Amniotic epithelial cell (primary cell): ENCODE results near the gene TBC1D22A.
"Not testable (repeated sequence)": the region's sequence is repeated elsewhere in the genome, so short reads cannot be mapped to it uniquely, and the experiment has no call there.

Experiments
- DNase-seq: peaks from one replicate; pipeline ENCODE4 v3.0.0-alpha.2; 2010; ENCODE audit warnings: low read depth

The TBC1D22A gene

GRCh38 chr22:46774253-46774979 lies 12.0 kb downstream of the TBC1D22A start:
- DNase-seq, result no peak

- no peak for DNase-seq
Measured at GRCh38 chr22:46774980-46775849, 12.8 kb downstream of the TBC1D22A start.

DNA sequence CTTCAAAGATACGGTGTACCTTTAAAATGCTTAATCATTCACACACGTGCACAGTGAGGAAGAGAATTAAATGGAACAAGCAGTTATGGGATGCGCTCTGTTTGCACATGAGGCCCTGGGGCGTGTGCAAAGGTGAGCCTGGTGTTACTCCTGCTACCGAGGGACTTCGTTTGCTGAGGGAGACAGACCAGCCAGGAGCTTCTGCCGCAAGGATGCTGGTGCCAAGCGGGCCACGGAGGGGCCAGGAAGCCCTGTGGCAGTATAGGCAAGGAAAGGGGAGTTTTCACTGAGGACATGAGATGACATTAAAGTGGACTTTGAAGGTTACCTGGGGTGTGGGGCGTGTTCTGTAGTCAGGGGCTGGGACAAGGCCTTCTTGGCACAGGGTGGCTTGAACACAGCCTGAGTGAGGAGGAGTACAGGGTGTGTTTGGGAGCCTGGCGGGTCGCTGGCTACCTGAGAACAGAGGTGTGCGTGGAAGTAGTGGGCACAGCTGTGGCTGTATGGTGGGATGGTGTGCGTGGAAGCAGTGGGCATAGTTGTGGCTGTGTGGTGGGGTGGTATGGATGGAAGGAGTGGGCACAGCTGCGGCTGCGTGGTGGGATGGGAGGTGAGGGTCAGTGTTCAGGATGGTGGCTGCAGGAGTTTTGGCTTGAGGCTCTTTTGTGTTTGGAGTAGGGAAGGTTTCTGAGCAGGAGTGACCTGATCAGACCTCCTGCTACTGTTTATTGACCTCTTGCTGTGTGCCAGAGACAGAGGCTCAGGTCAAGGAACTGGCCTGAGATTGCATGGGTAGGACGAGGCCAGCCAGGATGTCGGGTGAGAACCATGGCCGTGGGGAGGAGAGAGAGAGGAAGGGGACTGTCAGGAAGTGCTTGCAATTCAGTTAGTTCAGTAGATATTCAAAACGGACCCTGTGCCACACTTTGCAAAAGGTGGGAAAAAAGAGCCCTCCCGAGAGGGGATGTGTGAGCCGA lies 13.7 kb downstream of the TBC1D22A start:
- DNase-seq, result no peak

GRCh38 chr22:46776876-46777608 lies 14.6 kb downstream of the TBC1D22A start:
- DNase-seq, result no peak

- DNase-seq, result no peak
Measured at GRCh38 chr22:46777609-46777970, 15.1 kb downstream of the TBC1D22A start.

GRCh38 chr22:46779023-46779422 lies 16.6 kb downstream of the TBC1D22A start:
- no peak for DNase-seq

DNA sequence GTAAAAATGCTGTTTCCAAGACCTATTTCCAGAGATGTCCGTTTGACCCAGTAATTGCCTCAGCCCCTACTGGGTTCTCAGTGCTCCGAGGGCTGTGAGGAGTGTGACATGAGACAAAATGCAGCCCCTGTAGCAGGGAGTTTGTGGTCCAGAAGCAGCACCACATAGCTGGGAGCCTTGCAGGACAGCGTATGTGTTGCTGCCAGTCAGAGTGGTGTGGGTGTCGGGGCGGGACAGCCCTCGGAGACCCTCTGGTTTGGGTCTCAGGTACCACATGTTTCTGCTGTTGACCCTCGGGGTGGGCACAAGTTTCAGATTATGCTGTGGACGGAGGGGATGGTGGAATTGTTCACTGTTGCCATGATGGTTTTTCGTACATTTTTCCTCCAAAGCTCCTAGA lies 17.2 kb downstream of the TBC1D22A start:
- DNase-seq, result no peak

- DNase-seq, result no peak
Measured at GRCh38 chr22:46780453-46780852, 18.0 kb downstream of the TBC1D22A start.

DNA sequence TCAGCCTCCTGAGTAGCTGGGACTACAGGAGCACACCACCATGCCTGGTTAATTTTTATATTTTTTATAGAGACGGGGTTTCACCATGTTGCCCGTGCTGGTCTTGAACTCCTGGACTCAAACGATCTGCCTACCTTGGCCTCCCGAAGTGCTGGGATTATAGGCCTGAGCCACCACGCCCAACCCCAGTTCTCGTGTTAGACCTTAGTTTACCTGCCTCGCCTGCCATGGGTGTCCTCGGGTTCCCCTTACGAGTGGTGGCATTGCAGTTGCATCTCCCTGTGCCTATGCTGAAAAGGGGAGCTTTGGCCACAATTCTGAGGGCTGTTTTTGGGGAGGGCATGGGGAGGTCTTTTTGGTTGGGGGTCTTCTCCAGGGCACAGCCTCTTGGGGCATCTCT lies 18.8 kb downstream of the TBC1D22A start:
- no peak for DNase-seq

GRCh38 chr22:46782200-46782599 lies 19.8 kb downstream of the TBC1D22A start:
- DNase-seq, result not testable (repeated sequence)

DNA sequence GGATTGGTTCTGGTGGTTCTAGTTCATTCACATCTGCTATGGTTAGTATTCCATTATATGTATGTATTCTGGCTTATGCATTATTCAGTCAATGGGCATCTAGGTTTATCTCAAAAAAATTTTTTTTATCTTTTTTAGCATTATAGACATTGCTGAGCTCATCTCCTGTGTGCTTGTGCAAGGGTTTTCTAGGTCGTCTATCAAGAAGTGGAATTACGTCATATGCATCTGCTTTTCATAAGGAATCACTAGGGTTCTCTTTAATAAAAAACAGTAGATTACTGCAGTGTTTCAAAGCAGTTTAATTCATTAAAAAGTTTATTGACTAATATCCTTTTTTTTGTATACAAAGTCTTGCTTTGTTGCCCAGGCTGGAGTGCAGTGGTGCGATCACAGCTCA lies 21.3 kb downstream of the TBC1D22A start:
- peak; percentile 86 for DNase-seq

DNA sequence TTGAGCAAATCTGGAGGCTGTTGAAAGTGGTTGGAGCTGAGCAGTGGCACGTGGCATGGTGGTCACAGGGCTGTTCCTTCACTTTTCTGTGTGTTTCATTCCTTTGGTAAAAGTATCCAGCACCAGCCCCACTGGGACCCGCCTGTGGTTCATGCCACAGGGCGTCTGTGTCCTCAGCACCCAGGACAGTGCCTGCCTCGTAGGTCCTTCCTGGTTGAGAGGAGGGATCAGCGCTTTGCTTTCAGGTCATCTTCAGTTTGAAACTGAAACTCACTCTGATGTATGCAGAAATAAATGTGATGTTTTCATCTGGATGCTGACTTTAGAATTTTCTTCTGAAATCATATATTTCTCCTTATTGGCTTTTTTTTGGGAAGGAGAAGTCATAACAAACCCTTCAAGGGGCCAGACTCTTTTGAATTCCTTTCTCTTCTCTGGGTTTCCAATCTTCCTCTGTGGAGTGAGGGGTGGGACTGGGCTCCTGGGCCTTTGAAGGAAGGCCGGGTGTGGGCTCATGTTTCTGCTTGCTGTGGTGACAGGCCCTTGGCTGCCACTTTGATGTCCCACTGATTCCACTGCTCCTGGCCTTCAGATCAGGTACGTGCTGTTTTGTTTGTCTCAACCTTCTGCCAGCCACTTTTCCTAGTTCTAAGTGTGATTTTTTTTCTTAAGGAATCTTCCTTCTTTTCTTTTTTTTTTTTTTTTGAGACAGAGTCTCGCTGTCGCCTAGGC lies 26.2 kb downstream of the TBC1D22A start:
- no peak for DNase-seq

- no peak for DNase-seq
Measured at GRCh38 chr22:46789992-46790391, 27.5 kb downstream of the TBC1D22A start.

- peak; percentile 71 for DNase-seq
Measured at GRCh38 chr22:46791201-46791731, 28.8 kb downstream of the TBC1D22A start.

GRCh38 chr22:46792061-46792796 lies 29.8 kb downstream of the TBC1D22A start:
- DNase-seq, result no peak

DNA sequence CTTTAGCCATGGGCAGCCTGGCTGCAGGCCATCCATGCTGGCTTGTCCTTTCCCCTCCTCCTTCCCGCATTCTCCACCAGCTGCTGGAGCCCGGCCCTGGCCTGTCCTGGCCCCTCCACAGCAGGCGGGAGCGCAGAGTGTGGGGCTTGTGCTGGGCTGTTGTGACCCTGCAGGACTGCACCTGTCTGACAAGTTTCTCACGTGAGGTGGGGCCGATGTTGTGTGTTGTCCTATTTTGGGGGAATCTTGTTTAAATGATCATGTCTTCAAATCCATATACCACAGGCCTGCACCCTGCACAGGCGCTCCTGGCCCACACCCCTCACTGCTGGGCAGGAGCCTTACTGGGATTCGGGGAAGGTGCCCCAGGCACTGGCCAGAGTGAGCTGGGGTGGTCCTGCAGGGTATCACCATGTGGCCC lies 30.4 kb downstream of the TBC1D22A start:
- no peak for DNase-seq

DNA sequence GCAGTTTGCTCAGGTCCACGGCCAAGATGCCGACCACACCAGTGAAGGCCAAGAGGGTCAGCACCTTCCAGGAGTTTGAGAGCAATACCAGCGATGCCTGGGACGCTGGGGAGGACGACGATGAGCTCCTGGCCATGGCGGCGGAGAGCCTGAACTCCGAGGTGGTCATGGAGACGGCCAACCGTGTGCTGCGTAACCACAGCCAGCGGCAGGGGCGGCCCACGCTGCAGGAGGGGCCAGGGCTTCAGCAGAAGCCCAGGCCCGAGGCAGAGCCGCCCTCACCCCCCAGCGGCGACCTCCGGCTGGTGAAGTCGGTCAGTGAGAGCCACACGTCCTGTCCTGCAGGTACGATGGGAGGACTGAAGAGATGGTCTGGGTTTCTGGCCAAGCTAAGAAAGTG lies 31.0 kb downstream of the TBC1D22A start:
- DNase-seq, result no peak

GRCh38 chr22:46794067-46794466 lies 31.6 kb downstream of the TBC1D22A start:
- DNase-seq, result no peak

GRCh38 chr22:46794491-46794890 lies 32.0 kb downstream of the TBC1D22A start:
- DNase-seq, result no peak

DNA sequence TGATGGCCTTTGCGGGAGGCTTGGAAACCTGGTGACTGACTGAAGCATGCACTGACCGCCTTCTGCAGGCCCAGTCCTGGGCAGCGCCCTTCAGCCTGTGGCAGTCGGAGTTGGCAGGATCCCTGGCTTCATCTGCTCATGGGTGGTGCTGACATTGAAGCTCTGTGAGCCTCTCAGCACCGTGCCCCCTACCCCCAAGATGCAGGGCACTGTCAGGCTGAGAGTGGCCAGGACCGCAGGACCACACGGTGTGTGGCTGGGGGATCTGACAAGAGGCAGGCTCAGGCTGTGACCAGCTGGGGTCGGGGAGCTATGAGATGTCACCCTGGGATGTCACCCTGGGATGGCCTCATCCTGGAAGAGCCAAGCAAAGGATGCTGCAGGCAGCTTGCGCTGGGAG lies 32.7 kb downstream of the TBC1D22A start:
- DNase-seq, result no peak
